ENCODE measurements around the gene ETS2. TPM values are rescaled to one million over a fixed set of nuclear protein-coding genes. Genes with fewer than 3 reads are reported as not detected.

Gene ETS2
- total RNA-seq (5.6 and 6.1 TPM in 2 replicates), polyA plus RNA-seq (1.9 and 2.5 TPM in 2 replicates), polyA minus RNA-seq (1.8 and 2.9 TPM in 2 replicates)
- 2.2 TPM for total RNA-seq (2013)

GRCh38 chr21:38805328-38806152 lies at the start of gene ETS2:
Gene ETS2 (plus strand): TSS chr21:38805929. CDS start chr21:38810035, 4,106 bp downstream.
- peak; percentile 77 for ATAC-seq (ENCODE audit: low read depth)
- peak within 1 kb of the TSS; percentile 78 for H3K9ac ChIP-seq (ENCODE audit: low read length)
- Mint-ChIP-seq H3K4me1 (peaks cover 24% of the 10 kb centered on the region), H3K27me3 (peaks cover 33% of the 10 kb centered on the region), H3K27ac (no peak within 1 kb of the TSS), H3K9me3 (ENCODE audit: insufficient read depth) (no peaks in the 10 kb centered on the region), H3K4me3 (peak within 1 kb of the TSS; percentile 82)
- H3K27ac ChIP-seq (ENCODE audit: low read length in 2 of 2): peak within 1 kb of the TSS in 1 of 2 donors; percentile 16
- H3K79me2 ChIP-seq (ENCODE audit: control insufficient read depth, insufficient read depth, low read length): no peaks in the 10 kb centered on the region
- CTCF ChIA-PET: interaction anchor here (0.6 to 1.0 kb wide), 2 partner anchors 36 to 309 kb away, joined by 3 read pairs; no protein-coding TSS in a partner anchor
- TF ChIP-seq EZH2 (IDR thresholded peaks at IDR 0.05; ENCODE audit: borderline replicate concordance, insufficient read depth, low read depth, low read length, poor library complexity, severe bottlenecking) (no peak), CTCF (IDR thresholded peaks at IDR 0.05) (no peak)
- H2AFZ ChIP-seq (ENCODE audit: insufficient read depth, low read depth, low read length, poor library complexity, severe bottlenecking): peak within 1 kb of the TSS; percentile 96
- peaks cover 0 to 3% (median 0%) of the 10 kb centered on the region in 3 donors for H3K9me3 ChIP-seq (ENCODE audit: control extremely low read depth in 1 of 3, control insufficient read depth in 2 of 3, insufficient read depth in 1 of 3, low read length in 2 of 3)
- peak; percentile 61 for DNase-seq
- under 1% methylated on average over 66 of the region's 76 CpGs for WGBS (ENCODE audit: insufficient coverage)
- H3K36me3 ChIP-seq (replicated peaks in 1 of 2; ENCODE audit: control extremely low read depth in 1 of 2, control insufficient read depth in 1 of 2, extremely low read depth in 1 of 2, insufficient read depth in 2 of 2, low read length in 1 of 2): no peaks in the 10 kb centered on the region
- peaks cover 15 to 23% of the 10 kb centered on the region in 2 donors for H3K4me1 ChIP-seq (ENCODE audit: control insufficient read depth in 2 of 2, insufficient read depth in 2 of 2, low read length in 2 of 2)
- POLR2A ChIA-PET: no interaction called here
- intact Hi-C loops (cut with micrococcal nuclease): loop anchor here (1.0 to 2.0 kb wide), 2 partner anchors 26 to 39 kb away; no protein-coding TSS in a partner anchor
- no peaks in the 10 kb centered on the region for H4K20me1 ChIP-seq (ENCODE audit: control insufficient read depth, insufficient read depth, low read length, poor library complexity, severe bottlenecking)
- peak within 1 kb of the TSS; percentile 50 to 86 (median 65) for H3K4me3 ChIP-seq (ENCODE audit: control extremely low read depth in 1 of 5, extremely low read depth in 1 of 5, insufficient read depth in 1 of 5, low read depth in 2 of 5, low read length in 4 of 5)
- peak within 1 kb of the TSS; percentile 96 for H3K4me2 ChIP-seq (replicated peaks; ENCODE audit: low read depth, low read length, poor library complexity, severe bottlenecking)
- H3K27me3 ChIP-seq (replicated peaks in 1 of 4; ENCODE audit: control extremely low read depth in 1 of 4, control insufficient read depth in 3 of 4, insufficient read depth in 4 of 4, low read length in 3 of 4): peaks cover 0 to 23% (median 11%) of the 10 kb centered on the region in 4 experiments

GRCh38 chr21:38756746-38757145 lies 49.0 kb upstream of the ETS2 start:
- peaks cover 0 to 1% of the 10 kb centered on the region in 2 donors for H3K4me1 ChIP-seq (ENCODE audit: control insufficient read depth in 2 of 2, insufficient read depth in 2 of 2, low read length in 2 of 2)
- 100% methylated on average over 1 of the region's 3 CpGs for WGBS (ENCODE audit: insufficient coverage)
- H3K9me3 ChIP-seq (ENCODE audit: control extremely low read depth in 1 of 3, control insufficient read depth in 2 of 3, insufficient read depth in 1 of 3, low read length in 2 of 3): no peaks in the 10 kb centered on the region
- no peaks in the 10 kb centered on the region for H3K36me3 ChIP-seq (replicated peaks in 1 of 2; ENCODE audit: control extremely low read depth in 1 of 2, control insufficient read depth in 1 of 2, extremely low read depth in 1 of 2, insufficient read depth in 2 of 2, low read length in 1 of 2)
- H3K79me2 ChIP-seq (ENCODE audit: control insufficient read depth, insufficient read depth, low read length): no peaks in the 10 kb centered on the region
- peaks cover 6% of the 10 kb centered on the region for H3K4me1 Mint-ChIP-seq
- H3K27me3 Mint-ChIP-seq: peaks cover 25% of the 10 kb centered on the region
- peaks cover 0 to 19% (median 10%) of the 10 kb centered on the region in 4 experiments for H3K27me3 ChIP-seq (replicated peaks in 1 of 4; ENCODE audit: control extremely low read depth in 1 of 4, control insufficient read depth in 3 of 4, insufficient read depth in 4 of 4, low read length in 3 of 4)
- TF ChIP-seq CTCF (IDR thresholded peaks at IDR 0.05) (no peak), EZH2 (IDR thresholded peaks at IDR 0.05; ENCODE audit: borderline replicate concordance, insufficient read depth, low read depth, low read length, poor library complexity, severe bottlenecking) (no peak)
- H3K27ac Mint-ChIP-seq: no peak overlapping the region
- no peaks in the 10 kb centered on the region for H4K20me1 ChIP-seq (ENCODE audit: control insufficient read depth, insufficient read depth, low read length, poor library complexity, severe bottlenecking)
- H3K9me3 Mint-ChIP-seq (ENCODE audit: insufficient read depth): no peaks in the 10 kb centered on the region
- H3K27ac ChIP-seq (ENCODE audit: low read length in 2 of 2): no peak overlapping the region
- DNase-seq (no peak), ATAC-seq (ENCODE audit: low read depth) (no peak)
- no peak overlapping the region for H2AFZ ChIP-seq (ENCODE audit: insufficient read depth, low read depth, low read length, poor library complexity, severe bottlenecking)
- ChIA-PET CTCF (no interaction called here), POLR2A (no interaction called here)
- no peak overlapping the region for H3K4me3 ChIP-seq (ENCODE audit: control extremely low read depth in 1 of 5, extremely low read depth in 1 of 5, insufficient read depth in 1 of 5, low read depth in 2 of 5, low read length in 4 of 5)
- no peak overlapping the region for H3K9ac ChIP-seq (ENCODE audit: low read length)
- no peak overlapping the region for H3K4me3 Mint-ChIP-seq
- intact Hi-C loops (cut with micrococcal nuclease): no loop called here
- no peak overlapping the region for H3K4me2 ChIP-seq (replicated peaks; ENCODE audit: low read depth, low read length, poor library complexity, severe bottlenecking)
